Measurements from ENCODE around the gene PHACTR2. TPM values are rescaled to one million over a fixed set of nuclear protein-coding genes. Genes with fewer than 3 reads are reported as not detected.

Gene PHACTR2
- total and polyA plus RNA-seq, 2 of the 13 experiments (the other 11 are each of a cell fraction or from before 2014, with no cell fraction given), result 11.3 to 28.2 TPM

DNA sequence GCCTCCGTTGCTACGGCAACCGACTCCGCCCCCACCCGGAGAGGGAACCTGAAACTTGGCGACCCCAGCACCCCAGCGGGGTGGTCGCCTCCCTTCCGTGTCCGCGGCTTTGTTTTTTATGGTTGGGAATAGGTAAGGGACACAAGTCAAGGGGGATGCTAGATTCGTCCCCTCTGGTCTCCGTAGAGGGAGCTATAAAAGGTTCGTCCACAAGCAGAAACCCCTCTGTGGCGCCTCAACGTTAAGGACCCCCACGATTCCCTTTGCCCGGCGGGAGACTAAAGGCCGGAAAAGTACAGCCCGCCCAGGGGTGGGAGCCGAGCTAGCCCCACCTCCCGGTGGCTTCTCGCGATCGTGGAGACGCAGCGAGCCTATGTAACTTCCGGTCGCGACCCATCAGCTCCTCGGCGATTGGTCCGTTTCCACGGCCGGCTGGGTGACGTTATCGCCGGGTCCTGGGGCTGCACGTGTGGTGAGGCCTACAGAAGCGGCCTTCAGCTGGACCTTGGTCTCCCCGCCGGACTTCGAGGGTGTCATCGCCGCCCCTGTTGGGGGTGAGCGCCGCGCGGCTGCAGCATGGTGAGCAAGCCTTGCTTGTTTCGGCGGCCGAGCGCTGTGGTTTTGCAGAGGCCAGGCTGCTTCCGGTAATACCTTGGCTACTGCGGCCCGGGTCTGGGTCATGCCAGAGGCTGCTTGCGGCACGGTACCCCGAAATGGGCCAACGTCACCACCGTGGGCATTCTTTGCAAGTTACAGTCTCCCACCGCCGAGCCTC lies 165.3 kb downstream of the PHACTR2 start, which contains the start of gene LTV1 (continued):
- TF ChIP-seq, protein P1, sequence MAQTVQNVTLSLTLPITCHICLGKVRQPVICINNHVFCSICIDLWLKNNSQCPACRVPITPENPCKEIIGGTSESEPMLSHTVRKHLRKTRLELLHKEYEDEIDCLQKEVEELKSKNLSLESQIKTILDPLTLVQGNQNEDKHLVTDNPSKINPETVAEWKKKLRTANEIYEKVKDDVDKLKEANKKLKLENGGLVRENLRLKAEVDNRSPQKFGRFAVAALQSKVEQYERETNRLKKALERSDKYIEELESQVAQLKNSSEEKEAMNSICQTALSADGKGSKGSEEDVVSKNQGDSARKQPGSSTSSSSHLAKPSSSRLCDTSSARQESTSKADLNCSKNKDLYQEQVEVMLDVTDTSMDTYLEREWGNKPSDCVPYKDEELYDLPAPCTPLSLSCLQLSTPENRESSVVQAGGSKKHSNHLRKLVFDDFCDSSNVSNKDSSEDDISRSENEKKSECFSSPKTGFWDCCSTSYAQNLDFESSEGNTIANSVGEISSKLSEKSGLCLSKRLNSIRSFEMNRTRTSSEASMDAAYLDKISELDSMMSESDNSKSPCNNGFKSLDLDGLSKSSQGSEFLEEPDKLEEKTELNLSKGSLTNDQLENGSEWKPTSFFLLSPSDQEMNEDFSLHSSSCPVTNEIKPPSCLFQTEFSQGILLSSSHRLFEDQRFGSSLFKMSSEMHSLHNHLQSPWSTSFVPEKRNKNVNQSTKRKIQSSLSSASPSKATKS (CRISPR knock-in tag; IDR thresholded peaks at IDR 0.05), result peak; percentile 99
- TF ChIP-seq, protein P2, sequence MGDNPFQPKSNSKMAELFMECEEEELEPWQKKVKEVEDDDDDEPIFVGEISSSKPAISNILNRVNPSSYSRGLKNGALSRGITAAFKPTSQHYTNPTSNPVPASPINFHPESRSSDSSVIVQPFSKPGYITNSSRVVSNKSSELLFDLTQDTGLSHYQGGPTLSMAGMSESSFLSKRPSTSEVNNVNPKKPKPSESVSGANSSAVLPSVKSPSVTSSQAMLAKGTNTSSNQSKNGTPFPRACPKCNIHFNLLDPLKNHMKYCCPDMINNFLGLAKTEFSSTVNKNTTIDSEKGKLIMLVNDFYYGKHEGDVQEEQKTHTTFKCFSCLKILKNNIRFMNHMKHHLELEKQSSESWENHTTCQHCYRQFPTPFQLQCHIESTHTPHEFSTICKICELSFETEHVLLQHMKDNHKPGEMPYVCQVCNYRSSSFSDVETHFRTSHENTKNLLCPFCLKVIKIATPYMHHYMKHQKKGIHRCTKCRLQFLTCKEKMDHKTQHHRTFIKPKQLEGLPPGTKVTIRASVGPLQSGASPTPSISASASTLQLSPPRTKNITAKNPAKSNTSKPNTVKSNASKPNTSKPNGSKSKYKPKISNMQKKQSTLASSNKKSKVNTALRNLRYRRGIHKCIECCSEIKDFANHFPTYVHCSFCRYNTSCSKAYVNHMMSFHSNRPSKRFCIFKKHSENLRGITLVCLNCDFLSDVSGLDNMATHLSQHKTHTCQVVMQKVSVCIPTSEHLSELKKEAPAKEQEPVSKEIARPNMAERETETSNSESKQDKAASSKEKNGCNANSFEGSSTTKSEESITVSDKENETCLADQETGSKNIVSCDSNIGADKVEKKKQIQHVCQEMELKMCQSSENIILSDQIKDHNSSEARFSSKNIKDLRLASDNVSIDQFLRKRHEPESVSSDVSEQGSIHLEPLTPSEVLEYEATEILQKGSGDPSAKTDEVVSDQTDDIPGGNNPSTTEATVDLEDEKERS (CRISPR knock-in tag; IDR thresholded peaks at IDR 0.05), result peak; percentile 98
- TF ChIP-seq, protein P3, sequence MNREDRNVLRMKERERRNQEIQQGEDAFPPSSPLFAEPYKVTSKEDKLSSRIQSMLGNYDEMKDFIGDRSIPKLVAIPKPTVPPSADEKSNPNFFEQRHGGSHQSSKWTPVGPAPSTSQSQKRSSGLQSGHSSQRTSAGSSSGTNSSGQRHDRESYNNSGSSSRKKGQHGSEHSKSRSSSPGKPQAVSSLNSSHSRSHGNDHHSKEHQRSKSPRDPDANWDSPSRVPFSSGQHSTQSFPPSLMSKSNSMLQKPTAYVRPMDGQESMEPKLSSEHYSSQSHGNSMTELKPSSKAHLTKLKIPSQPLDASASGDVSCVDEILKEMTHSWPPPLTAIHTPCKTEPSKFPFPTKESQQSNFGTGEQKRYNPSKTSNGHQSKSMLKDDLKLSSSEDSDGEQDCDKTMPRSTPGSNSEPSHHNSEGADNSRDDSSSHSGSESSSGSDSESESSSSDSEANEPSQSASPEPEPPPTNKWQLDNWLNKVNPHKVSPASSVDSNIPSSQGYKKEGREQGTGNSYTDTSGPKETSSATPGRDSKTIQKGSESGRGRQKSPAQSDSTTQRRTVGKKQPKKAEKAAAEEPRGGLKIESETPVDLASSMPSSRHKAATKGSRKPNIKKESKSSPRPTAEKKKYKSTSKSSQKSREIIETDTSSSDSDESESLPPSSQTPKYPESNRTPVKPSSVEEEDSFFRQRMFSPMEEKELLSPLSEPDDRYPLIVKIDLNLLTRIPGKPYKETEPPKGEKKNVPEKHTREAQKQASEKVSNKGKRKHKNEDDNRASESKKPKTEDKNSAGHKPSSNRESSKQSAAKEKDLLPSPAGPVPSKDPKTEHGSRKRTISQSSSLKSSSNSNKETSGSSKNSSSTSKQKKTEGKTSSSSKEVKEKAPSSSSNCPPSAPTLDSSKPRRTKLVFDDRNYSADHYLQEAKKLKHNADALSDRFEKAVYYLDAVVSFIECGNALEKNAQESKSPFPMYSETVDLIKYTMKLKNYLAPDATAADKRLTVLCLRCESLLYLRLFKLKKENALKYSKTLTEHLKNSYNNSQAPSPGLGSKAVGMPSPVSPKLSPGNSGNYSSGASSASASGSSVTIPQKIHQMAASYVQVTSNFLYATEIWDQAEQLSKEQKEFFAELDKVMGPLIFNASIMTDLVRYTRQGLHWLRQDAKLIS (CRISPR knock-in tag; IDR thresholded peaks at IDR 0.05), result peak; percentile 75; the same call in 1 of the 2 replicates
- TF ChIP-seq ZNF891 (CRISPR knock-in tag; IDR thresholded peaks at IDR 0.05), result peak; percentile 99
- TF ChIP-seq MED8 (CRISPR knock-in tag; IDR thresholded peaks at IDR 0.05; ENCODE audit: insufficient replicate concordance), result peak; percentile 98
- peak; percentile 58; the same call in 1 of the 2 replicates for TF ChIP-seq TARDBP (CRISPR knock-in tag; IDR thresholded peaks at IDR 0.05)
- peak; percentile 98 for TF ChIP-seq KLF15 (CRISPR knock-in tag; IDR thresholded peaks at IDR 0.05; ENCODE audit: borderline replicate concordance)
- TF ChIP-seq, protein P4, sequence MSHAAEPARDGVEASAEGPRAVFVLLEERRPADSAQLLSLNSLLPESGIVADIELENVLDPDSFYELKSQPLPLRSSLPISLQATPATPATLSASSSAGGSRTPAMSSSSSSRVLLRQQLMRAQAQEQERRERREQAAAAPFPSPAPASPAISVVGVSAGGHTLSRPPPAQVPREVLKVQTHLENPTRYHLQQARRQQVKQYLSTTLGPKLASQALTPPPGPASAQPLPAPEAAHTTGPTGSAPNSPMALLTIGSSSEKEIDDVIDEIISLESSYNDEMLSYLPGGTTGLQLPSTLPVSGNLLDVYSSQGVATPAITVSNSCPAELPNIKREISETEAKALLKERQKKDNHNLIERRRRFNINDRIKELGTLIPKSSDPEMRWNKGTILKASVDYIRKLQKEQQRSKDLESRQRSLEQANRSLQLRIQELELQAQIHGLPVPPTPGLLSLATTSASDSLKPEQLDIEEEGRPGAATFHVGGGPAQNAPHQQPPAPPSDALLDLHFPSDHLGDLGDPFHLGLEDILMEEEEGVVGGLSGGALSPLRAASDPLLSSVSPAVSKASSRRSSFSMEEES (CRISPR knock-in tag; IDR thresholded peaks at IDR 0.05), result peak; percentile 95
- peak; percentile 85 for TF ChIP-seq JARID2 (CRISPR knock-in tag; IDR thresholded peaks at IDR 0.05; ENCODE audit: insufficient replicate concordance)
- no peak; the same call in 1 of the 2 replicates for TF ChIP-seq ZNF431 (CRISPR knock-in tag; IDR thresholded peaks at IDR 0.05; ENCODE audit: borderline replicate concordance, low read depth)
- peak; percentile 98 for TF ChIP-seq CBX1 (IDR thresholded peaks at IDR 0.05; ENCODE audit: low read depth)
- peak; percentile 93; the same call in 1 of the 2 replicates for TF ChIP-seq ZNF550 (CRISPR knock-in tag; IDR thresholded peaks at IDR 0.05; ENCODE audit: borderline replicate concordance)
- peak; percentile 76 for TF ChIP-seq ZNF780A (CRISPR knock-in tag; IDR thresholded peaks at IDR 0.05)
- TF ChIP-seq, protein P5, sequence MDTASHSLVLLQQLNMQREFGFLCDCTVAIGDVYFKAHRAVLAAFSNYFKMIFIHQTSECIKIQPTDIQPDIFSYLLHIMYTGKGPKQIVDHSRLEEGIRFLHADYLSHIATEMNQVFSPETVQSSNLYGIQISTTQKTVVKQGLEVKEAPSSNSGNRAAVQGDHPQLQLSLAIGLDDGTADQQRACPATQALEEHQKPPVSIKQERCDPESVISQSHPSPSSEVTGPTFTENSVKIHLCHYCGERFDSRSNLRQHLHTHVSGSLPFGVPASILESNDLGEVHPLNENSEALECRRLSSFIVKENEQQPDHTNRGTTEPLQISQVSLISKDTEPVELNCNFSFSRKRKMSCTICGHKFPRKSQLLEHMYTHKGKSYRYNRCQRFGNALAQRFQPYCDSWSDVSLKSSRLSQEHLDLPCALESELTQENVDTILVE (CRISPR knock-in tag; IDR thresholded peaks at IDR 0.05), result peak; percentile 97
- TF ChIP-seq ZSCAN31 (CRISPR knock-in tag; IDR thresholded peaks at IDR 0.05; ENCODE audit: low read depth), result peak; percentile 88
- no peak for TF ChIP-seq ZNF24 (IDR thresholded peaks at IDR 0.05)

Measured in HepG2 (cell line).